Natural killer cell treated with Interleukin-12 subunit alpha and Interleukin-12 subunit beta and Interleukin-15 and Interleukin-18, amount 100 ng/mL, for 72 hours (primary cell): ENCODE data around the gene TRIO. TPM values are rescaled to one million over a fixed set of nuclear protein-coding genes. Genes with fewer than 3 reads are reported as not detected.

ENCODE experiments used
- ATAC-seq, 2 donors: fragments of 150-1000 bp; cut with Tn5 transposase in 1 of 2; sonication (Bioruptor Pico), chemical (Tn5 transposase) in 1 of 2; 2 replicates each; pipeline ENCODE4 v1.10.0; 2021
- DNase-seq: peaks from one replicate; pipeline ENCODE4 v3.0.0; 2022; ENCODE audit warnings: low spot score
- H3K27ac Mint-ChIP-seq, 2 donors: 1 replicate in 1 of 2; 2 replicates in 1 of 2; pipeline ENCODE4 v1.8.0; 2022; ENCODE audit warnings: mixed read lengths in 2 of 2, mild to moderate bottlenecking in 1 of 2, moderate library complexity in 1 of 2
- H3K27me3 Mint-ChIP-seq, 2 donors: 1 replicate in 1 of 2; 2 replicates in 1 of 2; pipeline ENCODE4 v1.8.0; 2022; ENCODE audit warnings: mixed read lengths in 2 of 2
- H3K36me3 Mint-ChIP-seq: one replicate; pipeline ENCODE4 v1.8.0; 2022; ENCODE audit warnings: mixed read lengths
- H3K4me1 Mint-ChIP-seq, 2 donors: 1 replicate in 1 of 2; 2 replicates in 1 of 2; pipeline ENCODE4 v1.8.0; 2022; ENCODE audit warnings: low read depth in 2 of 2, mixed read lengths in 2 of 2, mild to moderate bottlenecking in 1 of 2
- H3K4me3 Mint-ChIP-seq: one replicate; pipeline ENCODE4 v1.8.0; 2022; ENCODE audit warnings: mixed read lengths
- H3K9me3 Mint-ChIP-seq: 2 replicates; pipeline ENCODE4 v1.8.0; 2022; ENCODE audit warnings: mixed read lengths
- total RNA-seq, 2 donors: library from RNA; stranded (reverse); gene quantifications; one replicate each; pipeline ENCODE4 v1.2.3, GENCODE V29; 2022

TRIO gene
- total RNA-seq, 2 donors from 2014 or later = 40.1 to 70.3 TPM

DNA sequence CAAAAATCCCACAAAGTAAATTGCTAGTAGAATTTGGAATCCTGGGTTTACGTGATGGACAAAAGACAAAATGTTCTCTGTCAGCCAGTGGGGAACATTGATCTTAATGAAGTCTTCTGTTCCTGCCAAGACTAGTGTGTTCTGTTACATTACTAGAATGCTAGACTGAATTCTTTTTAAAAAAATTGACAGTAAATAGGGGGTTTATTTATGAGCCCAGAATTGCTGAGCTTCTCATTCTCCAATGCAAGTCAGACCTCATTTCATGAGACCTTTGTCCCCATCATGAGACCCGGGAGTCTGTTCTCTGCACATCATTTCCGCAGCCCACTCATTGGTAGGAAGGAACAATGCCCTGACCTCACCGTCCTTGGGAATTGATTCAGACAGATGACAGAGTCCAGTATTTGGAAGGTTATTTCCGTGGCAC is 264.6 kb downstream of the TRIO start:
- H3K4me3 Mint-ChIP-seq = no peak overlapping the region
- H3K4me1 Mint-ChIP-seq = peaks cover 3 to 5% of the 10 kb centered on the region in 2 donors
- peaks cover 1% of the 10 kb centered on the region for H3K9me3 Mint-ChIP-seq
- ATAC-seq (no peak), DNase-seq (no peak)
- no peak overlapping the region for H3K27ac Mint-ChIP-seq
- H3K36me3 Mint-ChIP-seq = peaks cover 2% of the 10 kb centered on the region
- H3K27me3 Mint-ChIP-seq = no peaks in the 10 kb centered on the region

DNA sequence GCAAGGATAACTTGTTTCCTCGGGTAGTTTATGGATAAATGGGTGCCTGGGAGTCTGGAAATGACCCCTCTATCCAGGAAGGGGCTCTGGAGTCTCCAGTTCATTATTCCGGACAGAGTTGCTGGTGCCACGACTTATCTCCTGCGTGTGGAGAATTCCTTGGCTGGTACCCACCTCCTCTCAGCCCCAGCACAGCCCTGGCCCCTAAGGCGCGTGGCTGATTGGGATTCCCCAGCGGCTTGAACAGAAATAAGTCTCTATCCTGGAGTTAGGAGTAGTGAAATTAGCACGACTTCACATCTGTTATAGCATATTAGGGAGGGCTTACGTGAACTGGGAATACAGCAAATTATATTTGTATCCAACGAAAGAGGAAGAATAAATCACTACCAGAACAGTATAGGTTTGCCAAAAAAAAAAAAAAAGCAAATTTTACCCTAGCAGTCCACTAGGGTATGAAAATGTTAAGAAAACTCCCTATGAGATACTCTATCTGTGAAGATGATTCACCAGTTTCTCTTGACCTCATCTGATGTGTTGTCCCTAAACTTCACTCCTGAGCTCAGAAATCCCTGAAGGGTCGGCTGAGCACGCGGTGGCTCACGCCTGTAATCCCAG is 265.9 kb downstream of the TRIO start:
- no peak overlapping the region for H3K27ac Mint-ChIP-seq
- H3K9me3 Mint-ChIP-seq = no peaks in the 10 kb centered on the region
- ATAC-seq = no peak
- no peak overlapping the region for H3K4me3 Mint-ChIP-seq
- H3K36me3 Mint-ChIP-seq = no peaks in the 10 kb centered on the region
- H3K4me1 Mint-ChIP-seq = peaks cover under 1 to 13% of the 10 kb centered on the region in 2 donors
- H3K27me3 Mint-ChIP-seq = no peaks in the 10 kb centered on the region
- no peak for DNase-seq

DNA sequence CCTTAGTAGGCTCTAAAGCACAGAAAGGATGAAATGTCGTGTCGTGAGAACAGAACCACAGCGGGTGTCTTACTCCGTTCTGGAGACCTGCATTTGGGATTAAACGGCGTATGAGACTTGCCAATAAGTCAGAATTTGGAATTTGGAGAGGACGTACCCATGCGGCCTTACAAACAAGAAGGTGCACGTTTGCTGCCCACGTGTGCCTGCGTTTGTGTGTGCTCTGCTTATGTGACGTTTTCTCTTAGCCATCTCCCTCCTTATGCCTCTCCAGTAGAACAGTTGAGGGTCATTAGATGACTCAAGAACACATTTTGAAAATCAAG is 266.9 kb downstream of the TRIO start:
- Mint-ChIP-seq H3K4me1 (peaks cover 0 to 23% of the 10 kb centered on the region in 2 donors), H3K9me3 (no peaks in the 10 kb centered on the region), H3K27me3 (no peaks in the 10 kb centered on the region), H3K27ac (no peak overlapping the region), H3K36me3 (no peaks in the 10 kb centered on the region), H3K4me3 (no peak overlapping the region)
- no peak for DNase-seq
- no peak for ATAC-seq

DNA sequence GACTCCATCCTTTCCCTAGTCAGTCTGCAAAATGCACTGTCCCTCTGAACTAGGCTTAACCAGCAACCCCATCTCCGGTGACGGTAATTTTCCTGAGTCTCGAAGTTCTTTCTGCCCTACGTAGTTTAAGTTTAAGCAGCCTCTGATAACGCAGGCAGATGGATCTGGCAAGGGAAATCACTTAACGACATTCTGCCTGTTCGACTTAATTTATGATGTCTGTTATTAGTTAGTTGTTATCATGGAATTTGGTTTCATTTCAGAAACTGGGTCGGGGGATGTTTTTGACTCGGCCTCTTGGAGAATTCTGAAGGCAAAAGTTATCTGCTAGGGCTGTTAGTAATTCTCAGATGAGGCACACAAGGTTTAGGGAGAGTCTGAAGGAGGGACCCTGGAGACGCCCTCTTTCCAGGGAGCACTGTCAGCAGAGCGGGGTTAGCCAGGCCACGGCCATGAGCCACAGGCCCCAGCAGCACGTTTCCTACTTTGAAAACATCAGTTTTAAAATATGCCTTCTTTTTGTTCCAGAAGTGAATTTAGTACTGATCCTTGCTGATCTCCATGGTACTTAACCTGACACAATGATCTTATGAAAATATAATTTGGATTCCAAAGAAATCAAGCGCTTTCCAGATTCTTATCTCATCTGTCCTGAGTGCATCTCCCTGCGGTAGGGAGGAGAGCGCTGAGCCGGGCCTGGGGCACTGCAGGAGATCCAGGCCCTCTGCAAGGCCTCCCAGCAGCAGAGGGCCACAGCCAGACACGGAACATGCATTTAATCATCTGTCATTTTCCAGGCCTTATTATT is 267.5 kb downstream of the TRIO start:
- H3K27ac Mint-ChIP-seq = no peak overlapping the region
- H3K27me3 Mint-ChIP-seq = no peaks in the 10 kb centered on the region
- H3K9me3 Mint-ChIP-seq = no peaks in the 10 kb centered on the region
- no peak for ATAC-seq
- no peak for DNase-seq
- H3K4me3 Mint-ChIP-seq = no peak overlapping the region
- H3K4me1 Mint-ChIP-seq = peaks cover 0 to 29% of the 10 kb centered on the region in 2 donors
- H3K36me3 Mint-ChIP-seq = no peaks in the 10 kb centered on the region

DNA sequence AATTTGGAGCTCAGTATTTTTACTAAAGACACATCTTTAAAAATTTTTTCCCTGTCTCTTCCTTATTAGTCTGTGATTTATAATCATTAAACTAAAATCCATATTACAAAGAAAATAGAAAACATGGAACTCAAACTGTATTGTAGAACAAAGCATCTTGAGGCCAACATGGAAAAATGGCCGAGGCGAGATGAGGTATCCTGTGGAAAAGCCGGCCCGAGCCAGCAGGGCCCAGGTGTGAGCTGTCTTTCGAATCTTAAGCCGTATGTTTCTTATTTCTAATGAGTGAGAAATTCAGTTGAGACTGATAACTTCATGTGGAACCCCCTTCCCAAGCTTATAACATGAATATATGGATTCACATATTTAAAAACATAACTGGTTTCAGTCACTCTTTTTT is 268.1 kb downstream of the TRIO start:
- Mint-ChIP-seq H3K36me3 (no peaks in the 10 kb centered on the region), H3K9me3 (no peaks in the 10 kb centered on the region), H3K27ac (no peak overlapping the region), H3K4me3 (no peak overlapping the region), H3K27me3 (no peaks in the 10 kb centered on the region), H3K4me1 (peaks cover 0 to 33% of the 10 kb centered on the region in 2 donors)
- ATAC-seq (no peak), DNase-seq (no peak)

DNA sequence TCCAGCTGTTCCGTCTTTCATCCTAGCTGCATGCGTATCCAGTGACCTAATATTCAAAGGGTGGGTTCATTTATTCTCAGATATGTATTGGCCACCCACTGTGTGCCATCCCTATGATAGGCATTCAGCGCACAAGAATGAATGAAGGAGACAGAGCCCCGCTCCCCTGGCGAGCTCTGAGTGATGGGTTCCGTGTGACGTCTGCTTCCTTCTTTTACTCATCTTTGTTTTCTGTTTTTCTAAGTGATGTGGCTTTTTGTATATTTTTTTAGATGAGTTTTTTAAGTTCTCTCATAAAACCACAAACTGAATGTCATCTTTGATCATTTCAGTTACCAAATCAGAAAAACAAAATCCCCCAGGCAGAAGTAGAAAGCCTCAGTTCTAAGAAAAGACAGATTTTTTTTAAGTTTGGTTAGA is 270.2 kb downstream of the TRIO start:
- Mint-ChIP-seq H3K27ac (peak overlapping the region; percentile 43 to 81), H3K4me3 (peak overlapping the region; percentile 82), H3K36me3 (no peaks in the 10 kb centered on the region), H3K27me3 (no peaks in the 10 kb centered on the region), H3K9me3 (no peaks in the 10 kb centered on the region), H3K4me1 (peaks cover 0 to 46% of the 10 kb centered on the region in 2 donors)
- no peak for ATAC-seq
- no peak for DNase-seq

DNA sequence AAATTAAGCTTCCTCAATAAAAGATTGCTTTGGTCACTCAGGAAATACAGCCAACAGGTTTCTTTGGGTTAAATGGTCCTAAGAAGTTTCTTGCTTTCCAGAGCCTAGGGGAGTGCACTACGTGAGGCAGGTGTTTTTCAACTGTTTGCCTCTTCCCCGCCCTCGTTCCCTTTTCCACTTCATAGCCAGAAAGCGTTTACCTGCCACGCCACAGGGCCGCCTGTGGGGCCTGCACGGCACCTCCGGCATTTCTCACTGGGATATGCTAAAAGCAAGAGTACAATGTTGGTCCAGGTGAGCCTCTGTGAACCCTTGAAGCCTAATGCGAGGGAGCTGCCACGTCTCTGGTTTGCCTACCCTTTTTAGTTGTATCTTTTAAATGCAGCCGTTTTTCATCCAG is 270.9 kb downstream of the TRIO start:
- H3K36me3 Mint-ChIP-seq = no peaks in the 10 kb centered on the region
- H3K27ac Mint-ChIP-seq = peak overlapping the region; percentile 43 to 81
- no peaks in the 10 kb centered on the region for H3K27me3 Mint-ChIP-seq
- peaks cover 0 to 51% of the 10 kb centered on the region in 2 donors for H3K4me1 Mint-ChIP-seq
- peak overlapping the region; percentile 82 for H3K4me3 Mint-ChIP-seq
- H3K9me3 Mint-ChIP-seq = no peaks in the 10 kb centered on the region
- DNase-seq (no peak), ATAC-seq (no peak)

DNA sequence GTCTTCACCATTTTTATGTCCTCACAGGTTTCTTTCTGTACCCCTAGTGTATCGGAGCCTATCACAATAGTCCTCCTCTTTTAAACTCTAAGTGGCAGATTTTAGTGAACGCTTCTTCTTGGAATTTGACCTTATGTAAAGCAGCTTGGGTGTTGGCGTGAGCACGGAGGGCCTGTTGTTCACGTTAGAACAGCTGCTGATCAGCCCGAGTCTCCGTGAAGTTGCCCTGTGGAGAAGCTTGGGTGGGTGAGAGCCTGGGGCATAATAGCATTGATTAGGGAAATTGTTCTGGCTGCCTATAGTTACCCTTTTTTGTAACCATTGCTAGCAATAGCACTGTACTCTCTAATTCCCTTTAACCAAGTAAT is 271.5 kb downstream of the TRIO start:
- no peaks in the 10 kb centered on the region for H3K36me3 Mint-ChIP-seq
- peak overlapping the region; percentile 43 to 81 for H3K27ac Mint-ChIP-seq
- ATAC-seq (peak in 1 of 2 donors; percentile 3), DNase-seq (no peak)
- H3K4me1 Mint-ChIP-seq = peaks cover 0 to 51% of the 10 kb centered on the region in 2 donors
- H3K9me3 Mint-ChIP-seq = no peaks in the 10 kb centered on the region
- H3K27me3 Mint-ChIP-seq = no peaks in the 10 kb centered on the region
- H3K4me3 Mint-ChIP-seq = peak overlapping the region; percentile 82

DNA sequence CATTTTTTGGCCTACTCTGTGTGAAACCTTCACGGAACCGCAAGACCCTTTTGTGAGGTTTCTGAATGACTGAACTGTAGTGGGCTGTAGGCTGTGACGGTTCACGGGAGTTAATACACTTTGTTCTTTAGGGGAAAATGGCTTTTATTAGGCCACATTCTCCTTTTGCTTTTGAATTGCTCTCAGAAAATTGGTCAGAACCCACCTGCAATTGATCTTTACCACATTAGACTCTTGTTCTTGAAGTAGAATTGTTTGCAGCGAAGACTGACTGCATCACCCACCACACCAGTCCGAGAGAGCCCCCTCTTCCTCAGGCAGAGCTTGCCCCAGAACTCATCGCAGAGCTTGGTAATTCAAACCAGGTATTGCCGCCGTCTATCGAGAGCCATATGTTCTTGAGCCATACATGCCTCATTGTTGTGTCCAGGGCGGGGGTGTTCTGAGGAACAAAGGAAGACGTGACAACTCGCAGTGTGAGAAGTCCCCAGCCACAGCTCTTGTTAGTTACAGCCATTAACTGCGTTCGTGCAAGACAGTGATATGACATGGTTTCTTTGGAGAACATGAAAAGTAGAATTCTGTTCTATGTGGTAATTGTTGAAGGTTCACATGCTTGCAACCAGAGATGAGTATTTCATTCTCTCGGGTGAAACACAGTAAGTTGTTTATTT is 272.0 kb downstream of the TRIO start:
- Mint-ChIP-seq H3K36me3 (no peaks in the 10 kb centered on the region), H3K4me1 (peaks cover 0 to 51% of the 10 kb centered on the region in 2 donors), H3K9me3 (no peaks in the 10 kb centered on the region), H3K4me3 (peak overlapping the region; percentile 82), H3K27me3 (no peaks in the 10 kb centered on the region), H3K27ac (peak overlapping the region; percentile 43 to 81)
- ATAC-seq (peak; percentile 54 to 84), DNase-seq (no peak)

DNA sequence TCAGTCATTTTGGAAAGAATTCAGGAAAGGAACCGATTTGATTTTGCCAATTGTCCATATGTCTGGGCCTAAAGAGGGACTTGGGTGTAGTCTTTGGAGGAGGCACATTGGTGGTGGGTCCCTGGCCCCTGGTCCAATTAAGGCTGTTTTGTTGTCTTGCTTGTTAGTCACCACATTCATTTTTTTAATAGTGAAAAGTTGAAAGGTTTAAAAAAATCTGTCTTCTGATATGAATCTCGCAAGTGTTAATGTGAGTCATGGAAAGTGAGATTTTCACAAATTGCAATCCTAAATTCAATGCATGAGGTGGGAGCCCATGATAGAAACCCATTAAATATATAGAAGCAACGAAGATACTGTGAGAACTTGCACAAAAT is 272.5 kb downstream of the TRIO start:
- no peaks in the 10 kb centered on the region for H3K27me3 Mint-ChIP-seq
- no peaks in the 10 kb centered on the region for H3K36me3 Mint-ChIP-seq
- DNase-seq (no peak), ATAC-seq (peak in 1 of 2 donors; percentile 44)
- peak overlapping the region; percentile 82 for H3K4me3 Mint-ChIP-seq
- H3K27ac Mint-ChIP-seq = peak overlapping the region; percentile 43 to 81
- no peaks in the 10 kb centered on the region for H3K9me3 Mint-ChIP-seq
- H3K4me1 Mint-ChIP-seq = peaks cover 0 to 51% of the 10 kb centered on the region in 2 donors

DNA sequence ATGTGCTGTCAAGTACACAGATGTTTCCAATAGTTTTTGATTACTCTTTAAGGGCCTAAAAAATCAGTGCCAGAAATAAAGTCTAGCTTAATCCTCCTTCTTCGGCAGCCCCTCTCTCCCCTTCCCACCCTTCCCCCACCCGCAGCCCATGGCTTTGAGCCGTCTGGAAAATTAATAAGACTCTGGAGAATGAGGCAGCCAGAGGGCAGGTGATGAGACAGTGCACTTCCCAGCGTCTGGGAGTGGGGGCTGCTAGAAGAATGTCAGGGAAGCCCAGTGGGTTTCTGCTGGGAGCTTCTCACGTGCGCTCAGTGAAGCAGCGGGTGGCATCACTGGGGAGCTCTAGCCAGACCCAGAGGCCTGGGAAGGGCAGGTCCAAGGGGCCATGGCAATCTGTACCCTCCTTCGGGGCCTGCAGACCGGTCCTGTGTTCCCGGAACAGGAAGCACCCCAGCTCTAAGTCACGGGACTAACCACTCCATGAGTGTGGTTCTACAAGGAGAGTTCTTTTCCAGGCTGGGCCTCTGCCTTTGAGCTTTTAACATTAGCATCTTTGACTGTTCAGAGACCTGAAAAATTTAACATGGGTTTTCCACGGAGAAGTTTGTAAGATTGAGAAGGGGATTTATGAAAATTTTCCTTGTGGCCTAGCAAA is 273.6 kb downstream of the TRIO start:
- Mint-ChIP-seq H3K36me3 (no peaks in the 10 kb centered on the region), H3K9me3 (no peaks in the 10 kb centered on the region), H3K27me3 (no peaks in the 10 kb centered on the region), H3K4me3 (peak overlapping the region; percentile 48), H3K4me1 (peaks cover 0 to 51% of the 10 kb centered on the region in 2 donors), H3K27ac (peak overlapping the region in 1 of 2 donors; percentile 81)
- ATAC-seq = no peak
- DNase-seq = no peak

DNA sequence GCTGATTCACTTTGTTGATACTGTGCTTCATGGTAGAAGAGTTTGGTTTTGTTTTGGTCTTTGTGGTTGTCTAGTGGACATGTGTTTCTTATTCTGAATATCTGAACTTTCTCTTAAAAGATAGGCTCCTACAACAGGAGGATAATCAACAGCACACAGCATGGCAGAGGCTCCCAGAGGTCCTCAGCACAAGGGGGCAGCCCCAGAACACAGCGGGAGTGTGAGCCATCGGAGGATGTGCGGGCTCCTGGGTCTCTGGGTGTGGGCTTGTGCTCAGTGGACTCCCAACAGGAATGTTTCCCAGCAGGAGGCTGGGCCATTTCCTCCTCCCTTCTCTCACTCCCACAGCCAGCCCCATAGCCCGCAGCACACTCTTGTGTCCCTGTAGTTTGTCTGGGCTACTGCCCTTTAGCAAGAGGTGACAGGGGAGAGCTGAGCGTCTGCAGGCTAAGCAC is 274.2 kb downstream of the TRIO start:
- ATAC-seq = no peak
- Mint-ChIP-seq H3K4me3 (peak overlapping the region; percentile 48), H3K4me1 (peaks cover 0 to 51% of the 10 kb centered on the region in 2 donors)

DNA sequence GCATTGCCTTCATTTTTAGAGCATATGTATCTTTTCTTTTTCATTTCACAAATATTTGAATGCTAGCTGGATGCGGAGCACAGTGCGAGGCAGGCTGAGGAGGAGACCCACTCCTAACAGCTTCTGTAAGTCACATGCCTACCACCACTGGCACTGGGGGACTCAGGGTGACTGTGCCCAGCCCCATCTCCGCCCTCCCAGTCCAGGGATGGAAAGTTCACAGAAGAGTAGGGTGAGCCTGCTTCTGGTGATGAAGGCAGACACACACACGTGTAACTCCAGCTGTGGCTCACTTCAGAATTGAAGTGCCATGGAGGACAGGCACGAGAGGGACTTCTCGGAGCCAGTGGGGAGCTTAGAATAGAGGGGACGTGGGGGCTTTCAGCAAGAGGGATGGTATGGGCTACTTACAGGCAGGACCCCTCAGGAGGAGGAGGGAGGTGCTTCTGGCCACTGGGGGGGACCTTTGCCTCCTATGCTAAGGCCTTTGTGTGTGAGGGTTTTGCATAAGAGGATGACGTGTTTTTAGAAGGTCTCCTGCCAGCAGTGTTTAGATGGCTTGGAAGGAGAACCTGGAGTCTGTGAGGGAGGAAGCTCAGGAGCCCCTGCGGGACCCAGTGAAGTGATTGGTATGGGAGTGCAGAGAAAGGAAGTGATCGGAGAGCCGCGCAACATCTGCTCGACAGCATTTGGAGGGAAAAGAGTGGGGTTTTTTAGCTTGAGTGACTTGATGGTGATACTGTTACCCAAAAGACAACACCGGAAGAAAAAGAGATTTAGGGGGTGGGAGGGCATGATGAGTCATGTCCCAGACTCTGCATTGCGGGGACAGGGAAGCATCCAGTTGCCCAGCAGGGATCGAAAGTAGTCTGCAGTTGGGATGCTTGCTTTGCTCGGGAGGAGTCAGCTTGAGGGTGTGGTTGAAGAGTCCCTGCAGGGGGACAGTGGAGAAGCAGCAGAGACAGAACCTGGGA is 274.9 kb downstream of the TRIO start:
- no peaks in the 10 kb centered on the region for H3K36me3 Mint-ChIP-seq
- ATAC-seq (no peak), DNase-seq (no peak)
- no peaks in the 10 kb centered on the region for H3K9me3 Mint-ChIP-seq
- H3K27me3 Mint-ChIP-seq = no peaks in the 10 kb centered on the region
- peaks cover 0 to 48% of the 10 kb centered on the region in 2 donors for H3K4me1 Mint-ChIP-seq
- no peak overlapping the region for H3K4me3 Mint-ChIP-seq
- no peak overlapping the region for H3K27ac Mint-ChIP-seq

More for the DNA sequence above, 274.2 kb downstream of the TRIO start:
- H3K27me3 Mint-ChIP-seq = no peaks in the 10 kb centered on the region
- no peaks in the 10 kb centered on the region for H3K36me3 Mint-ChIP-seq
- peak overlapping the region in 1 of 2 donors; percentile 37 for H3K27ac Mint-ChIP-seq
- no peaks in the 10 kb centered on the region for H3K9me3 Mint-ChIP-seq
- DNase-seq = no peak
